CD4-positive, alpha-beta T cell (primary cell): ENCODE data around the gene CYP20A1. TPM values are rescaled to one million over a fixed set of nuclear protein-coding genes. Genes with fewer than 3 reads are reported as not detected.

ENCODE experiments used
- ATAC-seq: fragments of 200-7000 bp; cut with Tn5 transposase; one replicate; pipeline ENCODE4 v1.10.0; 2022; ENCODE audit warnings: mild to moderate bottlenecking; ENCODE audit not compliant: poor library complexity
- CTCF ChIA-PET: fragments of 350-600 bp; sonication (Branson Sonifier 250); formaldehyde crosslinking; loops from one replicate; lab custom pipeline; 2021; ENCODE audit warnings: antibody characterized with exemption, inconsistent platforms; lab: Charles Lee
- POLR2A ChIA-PET: fragments of 350-600 bp; sonication (Branson Sonifier 250); formaldehyde crosslinking; loops from one replicate; lab custom pipeline; 2021; ENCODE audit warnings: antibody characterized with exemption, inconsistent platforms; lab: Charles Lee
- DNase-seq, 14 experiments: peaks; one replicate each; pipeline ENCODE4 v3.0.0-alpha.2; 2013 to 2020; ENCODE audit warnings: mixed read lengths in 2 of 14
- H3K27ac ChIP-seq, 2 donors: one replicate each; pipeline versions ENCODE4 v1.5.1 to v1.7.0; 2013; ENCODE audit warnings: low read length in 2 of 2, low read depth in 1 of 2, mild to moderate bottlenecking in 1 of 2
- H3K27me3 ChIP-seq, 2 experiments: 1 replicate in 1 of 2; 2 replicates in 1 of 2; pipeline versions ENCODE4 v1.6.1 to v1.7.0; 2013; ENCODE audit warnings: low read length in 2 of 2, control low read depth in 1 of 2, mild to moderate bottlenecking in 1 of 2, moderate library complexity in 1 of 2; ENCODE audit not compliant: insufficient read depth in 2 of 2, control insufficient read depth in 1 of 2
- H3K36me3 ChIP-seq: one replicate; pipeline ENCODE4 v1.6.1; 2013; ENCODE audit warnings: low read length, control low read depth; ENCODE audit not compliant: insufficient read depth
- H3K4me1 ChIP-seq: one replicate; pipeline ENCODE4 v1.6.1; 2013; ENCODE audit warnings: low read length, control low read depth; ENCODE audit not compliant: insufficient read depth
- H3K4me3 ChIP-seq: one replicate; pipeline ENCODE4 v1.5.1; 2013; ENCODE audit warnings: mild to moderate bottlenecking, low read length, moderate library complexity
- H3K9me3 ChIP-seq, 2 experiments: 1 replicate in 1 of 2; 2 replicates in 1 of 2; pipeline versions ENCODE4 v1.6.1 to v1.7.0; 2013; ENCODE audit warnings: low read length in 2 of 2, mild to moderate bottlenecking in 2 of 2, control low read depth in 1 of 2, moderate library complexity in 1 of 2; ENCODE audit not compliant: control insufficient read depth in 1 of 2, insufficient read depth in 1 of 2
- H3K27ac Mint-ChIP-seq: one replicate; pipeline ENCODE4 v1.8.0; 2020; ENCODE audit warnings: mixed read lengths
- H3K27me3 Mint-ChIP-seq: one replicate; pipeline ENCODE4 v1.8.0; 2021; ENCODE audit warnings: mixed read lengths
- H3K36me3 Mint-ChIP-seq: one replicate; pipeline ENCODE4 v1.8.0; 2021; ENCODE audit warnings: low read depth, mixed read lengths
- H3K4me1 Mint-ChIP-seq: one replicate; pipeline ENCODE4 v1.8.0; 2021; ENCODE audit warnings: low read depth, mixed read lengths
- H3K4me3 Mint-ChIP-seq: one replicate; pipeline ENCODE4 v1.8.0; 2020; ENCODE audit warnings: mild to moderate bottlenecking, mixed read lengths
- H3K9me3 Mint-ChIP-seq: one replicate; pipeline ENCODE4 v1.8.0; 2020; ENCODE audit warnings: mixed read lengths
- intact Hi-C, 2 experiments: fragments of 100-400 bp; cut with DNase I in 1 of 2; cut with micrococcal nuclease in 1 of 2; formaldehyde crosslinking; loops; one replicate each; pipeline versions ENCODE4 v1.15.1 to v1.9.0; 2023 to 2025; cut with DNase I, micrococcal nuclease
- total RNA-seq, 174 experiments: library from RNA in 2 of 174; stranded (reverse) in 2 of 174; gene quantifications; one replicate each; pipeline ENCODE4 v1.2.3 and lab custom pipeline; 2021 to 2026
- TF ChIP-seq, protein P1 (sequence below): fragments of 200-600 bp; IDR thresholded peaks from one replicate; pipeline ENCODE4 v1.8.0; 2022; ENCODE audit warnings: antibody characterized with exemption, mild to moderate bottlenecking

The CYP20A1 gene
- total RNA-seq, 2 experiments from 2014 or later: 21.9 to 22.6 TPM

- H3K27ac Mint-ChIP-seq: no peak overlapping the region
- POLR2A ChIA-PET: no interaction called here
- peaks cover 35% of the 10 kb centered on the region for H3K36me3 Mint-ChIP-seq
- Histone ChIP-seq H3K36me3 (peaks cover 3% of the 10 kb centered on the region), H3K4me1 (no peaks in the 10 kb centered on the region), H3K4me3 (no peak overlapping the region), H3K27me3 (no peaks in the 10 kb centered on the region), H3K9me3 (no peaks in the 10 kb centered on the region), H3K27ac (no peak overlapping the region)
- no peaks in the 10 kb centered on the region for H3K27me3 Mint-ChIP-seq
- DNase-seq (no peak), ATAC-seq (no peak)
- H3K4me3 Mint-ChIP-seq: no peak overlapping the region
- intact Hi-C loops: no loop called here
- H3K9me3 Mint-ChIP-seq: no peaks in the 10 kb centered on the region
- TF ChIP-seq, protein P1, sequence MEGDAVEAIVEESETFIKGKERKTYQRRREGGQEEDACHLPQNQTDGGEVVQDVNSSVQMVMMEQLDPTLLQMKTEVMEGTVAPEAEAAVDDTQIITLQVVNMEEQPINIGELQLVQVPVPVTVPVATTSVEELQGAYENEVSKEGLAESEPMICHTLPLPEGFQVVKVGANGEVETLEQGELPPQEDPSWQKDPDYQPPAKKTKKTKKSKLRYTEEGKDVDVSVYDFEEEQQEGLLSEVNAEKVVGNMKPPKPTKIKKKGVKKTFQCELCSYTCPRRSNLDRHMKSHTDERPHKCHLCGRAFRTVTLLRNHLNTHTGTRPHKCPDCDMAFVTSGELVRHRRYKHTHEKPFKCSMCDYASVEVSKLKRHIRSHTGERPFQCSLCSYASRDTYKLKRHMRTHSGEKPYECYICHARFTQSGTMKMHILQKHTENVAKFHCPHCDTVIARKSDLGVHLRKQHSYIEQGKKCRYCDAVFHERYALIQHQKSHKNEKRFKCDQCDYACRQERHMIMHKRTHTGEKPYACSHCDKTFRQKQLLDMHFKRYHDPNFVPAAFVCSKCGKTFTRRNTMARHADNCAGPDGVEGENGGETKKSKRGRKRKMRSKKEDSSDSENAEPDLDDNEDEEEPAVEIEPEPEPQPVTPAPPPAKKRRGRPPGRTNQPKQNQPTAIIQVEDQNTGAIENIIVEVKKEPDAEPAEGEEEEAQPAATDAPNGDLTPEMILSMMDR: no peak
- CTCF ChIA-PET: no interaction called here
- H3K4me1 Mint-ChIP-seq: peaks cover 5% of the 10 kb centered on the region
Measured at GRCh38 chr2:203310688-203311436, 72.0 kb downstream of the CYP20A1 start.

DNA sequence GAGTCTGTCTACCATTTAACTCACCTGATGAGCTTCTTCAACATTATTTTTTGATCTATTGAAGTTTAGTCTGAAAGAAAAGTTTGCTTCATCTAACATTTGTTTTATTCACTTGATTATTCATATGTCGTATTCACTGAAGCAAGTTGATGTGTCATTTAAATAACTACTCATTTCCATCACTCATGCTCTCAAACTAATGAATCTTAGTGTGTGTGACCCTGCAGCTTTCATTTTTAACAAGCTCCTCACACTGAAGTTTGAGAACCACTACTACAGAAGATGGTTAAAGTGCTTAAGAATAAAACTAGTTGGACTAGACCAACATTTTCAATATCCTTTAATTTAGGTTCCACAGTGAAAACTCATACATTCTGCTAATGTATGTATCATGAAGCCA is 87.5 kb downstream of the CYP20A1 start:
- DNase-seq (no peak), ATAC-seq (no peak)
- intact Hi-C loops: loop anchor here in 1 of 2 experiments (5.0 kb wide), 1 partner anchor 89 kb away; the partner anchor contains the start of gene CYP20A1
- TF ChIP-seq, protein P1: no peak
- Mint-ChIP-seq H3K4me3 (peak overlapping the region; percentile 66), H3K36me3 (peaks cover 5% of the 10 kb centered on the region), H3K9me3 (no peaks in the 10 kb centered on the region), H3K4me1 (peaks cover 32% of the 10 kb centered on the region), H3K27me3 (no peaks in the 10 kb centered on the region), H3K27ac (peak overlapping the region; percentile 22)
- no peaks in the 10 kb centered on the region for H3K9me3 ChIP-seq
- H3K36me3 ChIP-seq: no peaks in the 10 kb centered on the region
- no peak overlapping the region for H3K27ac ChIP-seq
- H3K4me3 ChIP-seq: no peak overlapping the region
- ChIA-PET CTCF (no interaction called here), POLR2A (no interaction called here)
- no peaks in the 10 kb centered on the region for H3K27me3 ChIP-seq
- H3K4me1 ChIP-seq: peaks cover 13% of the 10 kb centered on the region

- H3K36me3 ChIP-seq: no peaks in the 10 kb centered on the region
- CTCF ChIA-PET: no interaction called here
- intact Hi-C loops: loop anchor here in 1 of 2 experiments (5.0 kb wide), 1 partner anchor 90 kb away; the partner anchor contains the start of gene CYP20A1
- H3K27ac Mint-ChIP-seq: peak overlapping the region; percentile 78
- peaks cover 32% of the 10 kb centered on the region for H3K4me1 Mint-ChIP-seq
- DNase-seq (no peak), ATAC-seq (peak; percentile 23)
- H3K27ac ChIP-seq: peak overlapping the region; percentile 54 to 70
- H3K9me3 Mint-ChIP-seq: no peaks in the 10 kb centered on the region
- H3K4me3 Mint-ChIP-seq: peak overlapping the region; percentile 91
- H3K4me1 ChIP-seq: peaks cover 13% of the 10 kb centered on the region
- TF ChIP-seq, protein P1: no peak
- POLR2A ChIA-PET: interaction anchor here (1.1 to 1.7 kb wide), 2 partner anchors 19 to 89 kb away, joined by 3 to 12 read pairs; partner anchors contain the start of gene CYP20A1
- peak overlapping the region; percentile 86 for H3K4me3 ChIP-seq
- H3K9me3 ChIP-seq: no peaks in the 10 kb centered on the region
- peaks cover 5% of the 10 kb centered on the region for H3K36me3 Mint-ChIP-seq
- H3K27me3 ChIP-seq: no peaks in the 10 kb centered on the region
- H3K27me3 Mint-ChIP-seq: no peaks in the 10 kb centered on the region
Measured at GRCh38 chr2:203327582-203327900, 88.7 kb downstream of the CYP20A1 start.
